Stimulated activated CD8-positive, alpha-beta memory T cell treated with anti-CD3 and anti-CD28 coated beads, Interleukin-15, amount 100 ng/mL, for 1 hour (primary cell): ENCODE results near the gene KRT33B.
"Not testable (repeated sequence)": the region's sequence is repeated elsewhere in the genome, so short reads cannot be mapped to it uniquely, and the experiment has no call there.

Experiments
- DNase-seq: peaks from one replicate; pipeline ENCODE4 v3.0.0-alpha.2; 2020; ENCODE audit warnings: low read depth

KRT33B gene

DNA sequence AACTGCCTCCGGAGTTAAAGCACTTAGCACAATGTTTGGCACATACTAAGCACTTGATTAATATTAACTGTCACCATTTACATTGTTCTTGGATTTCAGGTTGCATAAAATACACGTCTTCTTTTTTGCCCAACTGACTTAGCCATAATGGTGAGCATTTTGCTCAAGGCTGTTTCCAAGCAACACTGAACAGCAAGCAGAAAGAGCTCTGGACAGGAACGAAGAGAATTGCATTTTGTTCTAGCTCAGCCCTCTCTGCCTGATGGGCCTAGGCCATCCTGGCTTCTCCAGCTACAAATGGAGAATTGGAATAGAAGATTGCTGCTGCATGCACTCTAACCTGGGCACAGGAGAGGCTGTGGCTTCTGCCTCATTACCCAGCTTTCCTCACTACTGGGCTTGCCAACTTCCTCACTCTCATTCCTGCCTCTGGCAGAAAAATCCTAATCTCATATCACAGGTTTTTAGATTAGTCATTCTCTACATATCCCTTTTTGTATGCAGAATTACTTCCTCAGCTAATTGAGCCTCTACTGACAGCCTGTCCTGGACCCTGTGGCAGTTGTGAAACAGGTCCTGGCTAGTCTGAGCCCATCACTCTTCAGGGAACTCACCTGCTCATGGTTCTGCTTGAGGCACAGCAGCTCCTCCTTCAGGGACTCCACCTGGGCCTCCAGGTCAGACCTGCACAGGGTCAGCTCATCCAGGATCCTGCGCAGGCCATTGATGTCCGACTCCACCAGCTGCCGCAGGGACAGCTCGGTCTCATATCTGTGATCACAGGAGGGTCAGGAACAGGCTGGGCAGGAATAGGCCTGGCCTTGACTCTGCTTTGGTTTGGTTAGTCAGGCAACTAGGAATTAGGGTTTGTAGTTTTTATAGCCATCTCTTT is 21.5 kb downstream of the KRT33B start:
- DNase-seq = no peak

DNA sequence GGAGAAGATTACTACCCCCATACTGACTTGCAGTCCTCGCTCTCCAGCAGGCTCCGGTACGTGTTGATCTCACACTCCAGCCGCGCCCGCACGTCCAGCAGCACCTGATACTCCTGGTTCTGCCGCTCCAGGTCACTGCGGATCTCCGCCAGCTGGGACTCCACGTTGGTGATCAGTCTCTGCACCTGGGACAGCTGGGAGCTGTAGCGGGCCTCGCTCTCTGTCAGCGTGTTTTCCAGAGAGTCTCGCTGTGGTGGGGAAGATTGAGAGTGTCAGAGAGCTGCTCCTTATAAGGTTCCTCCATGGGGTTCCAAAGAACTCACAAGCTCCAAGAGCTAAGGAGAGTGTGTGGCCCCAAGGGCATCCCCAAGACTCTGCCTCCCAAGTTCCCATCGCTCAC is 23.2 kb downstream of the KRT33B start:
- not testable (repeated sequence) for DNase-seq

DNA sequence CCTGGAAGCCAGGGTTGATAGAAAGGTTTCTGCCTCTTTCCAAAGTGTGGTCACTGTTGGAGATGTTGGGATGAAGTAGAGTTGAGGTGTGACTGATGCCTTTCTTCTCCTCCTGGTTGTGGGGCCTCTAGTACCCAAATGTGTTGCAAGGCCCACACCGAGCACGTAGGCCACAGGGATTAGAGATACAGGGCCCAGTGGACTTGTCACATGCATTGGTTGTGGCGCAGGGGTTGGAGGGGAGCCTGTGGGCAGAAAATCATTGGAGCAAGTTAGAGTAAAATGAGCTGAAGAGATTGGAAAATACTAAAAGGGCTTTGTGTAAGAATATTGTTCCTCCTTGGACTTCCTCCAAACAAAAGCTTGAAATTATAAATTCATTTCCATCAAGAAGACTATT is 23.6 kb downstream of the KRT33B start:
- DNase-seq = no peak

DNA sequence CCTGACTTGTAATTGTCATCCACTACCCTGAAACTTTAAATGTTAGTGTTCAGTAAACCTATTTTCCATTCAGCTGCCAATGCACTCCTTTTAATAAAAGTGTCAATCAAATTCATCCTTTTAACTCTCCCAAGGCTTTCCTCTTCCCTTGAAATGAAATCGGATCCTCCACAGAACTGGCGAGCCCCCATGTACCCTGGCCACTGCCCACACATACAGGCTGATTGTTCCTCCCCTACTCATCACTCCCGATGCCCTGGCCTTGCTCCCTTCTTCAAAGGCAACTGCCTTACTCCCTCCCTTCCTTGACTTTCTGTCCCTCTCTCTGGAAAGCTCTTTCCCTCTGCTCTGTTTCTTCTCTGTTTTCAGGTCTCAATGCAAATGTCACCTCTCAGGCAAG is 26.6 kb downstream of the KRT33B start:
- no peak for DNase-seq

DNA sequence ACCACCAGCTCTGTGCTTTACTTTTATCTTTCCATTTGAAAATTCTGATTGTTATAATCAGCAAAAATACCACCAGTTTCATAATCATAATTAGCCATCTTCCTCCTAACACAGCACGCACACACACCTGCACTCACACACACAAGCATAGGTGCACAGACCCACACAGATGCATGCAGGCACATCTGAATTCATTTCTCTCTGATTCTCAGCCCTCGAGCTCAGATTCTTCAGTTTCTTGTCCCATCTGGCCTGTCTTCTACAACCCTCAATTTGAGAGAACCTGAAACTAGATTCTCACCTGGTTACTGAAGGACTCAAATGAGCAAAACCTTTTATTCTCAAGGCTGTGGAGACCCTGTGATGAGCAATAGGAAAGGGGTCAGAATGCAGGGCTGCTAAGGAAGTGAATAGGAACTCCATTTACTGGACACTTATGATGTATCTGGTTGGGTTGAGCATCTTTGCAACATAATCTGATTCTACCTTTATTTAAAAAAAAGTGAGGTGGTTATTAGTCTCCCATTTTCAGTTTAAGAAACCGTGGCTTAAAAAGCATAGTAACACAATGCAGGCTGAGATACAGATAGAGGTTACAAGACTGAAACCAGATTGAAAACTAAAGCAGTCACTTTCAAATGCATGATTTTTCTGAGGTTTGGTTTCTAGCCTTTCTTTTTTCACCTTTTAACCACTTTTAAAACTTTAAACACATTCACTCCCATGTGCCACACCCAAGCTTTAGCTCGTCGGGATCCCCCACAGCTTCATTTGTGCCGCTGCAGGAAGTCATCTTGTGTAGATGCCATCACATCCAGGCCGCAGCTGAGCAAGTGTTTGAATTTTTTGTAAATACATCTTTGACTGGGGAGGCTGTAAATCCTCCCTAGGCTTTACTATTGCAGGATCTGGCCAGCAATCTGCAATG is 28.4 kb downstream of the KRT33B start:
- DNase-seq = no peak

DNA sequence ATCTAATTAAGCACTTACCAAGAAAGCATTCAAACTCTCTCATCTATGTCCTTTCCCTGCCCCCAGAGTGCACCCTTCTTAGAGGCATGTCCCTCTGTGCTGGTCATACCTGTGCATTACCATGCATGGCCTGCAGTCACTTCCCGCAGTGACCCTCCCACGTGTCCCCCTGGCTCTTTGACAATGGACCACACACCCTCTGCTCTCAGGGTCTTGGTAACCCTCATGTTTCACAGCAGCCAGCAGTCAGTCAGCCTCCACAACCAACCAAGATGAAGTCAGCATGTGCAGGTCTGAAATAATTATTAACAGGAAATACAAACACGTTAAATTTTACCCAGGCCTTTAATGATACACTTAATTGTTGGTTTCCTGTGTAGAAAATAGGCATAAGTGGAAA is 29.1 kb downstream of the KRT33B start:
- DNase-seq = no peak

DNA sequence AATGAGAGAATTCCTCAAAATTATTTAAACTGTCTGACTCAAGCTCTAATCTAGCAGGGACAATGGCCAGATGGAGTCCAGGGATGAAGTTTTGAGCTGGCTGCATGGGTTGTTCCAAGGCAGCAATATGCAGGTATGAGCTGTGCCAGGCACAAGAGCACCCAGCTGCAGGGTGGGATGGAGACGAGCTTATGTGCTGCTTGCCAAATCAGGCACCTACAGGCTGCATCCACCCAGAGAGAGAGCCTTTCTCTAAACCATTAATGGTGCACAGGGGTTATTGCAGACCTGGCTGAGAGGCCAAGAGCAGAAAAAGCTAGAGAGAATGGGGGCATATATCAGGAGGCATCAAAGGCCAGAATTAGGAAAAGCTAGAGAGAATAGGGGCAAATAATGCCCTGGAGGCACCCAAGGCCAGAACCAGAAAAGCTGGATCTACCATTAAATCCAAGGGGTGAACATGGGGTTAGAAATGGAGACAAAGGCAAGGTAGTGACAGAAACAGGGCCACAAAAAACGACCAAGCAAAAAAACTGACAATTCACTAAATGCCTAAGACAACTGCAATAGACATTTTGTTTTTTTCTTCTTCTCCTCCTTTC is 29.9 kb downstream of the KRT33B start:
- no peak for DNase-seq

DNA sequence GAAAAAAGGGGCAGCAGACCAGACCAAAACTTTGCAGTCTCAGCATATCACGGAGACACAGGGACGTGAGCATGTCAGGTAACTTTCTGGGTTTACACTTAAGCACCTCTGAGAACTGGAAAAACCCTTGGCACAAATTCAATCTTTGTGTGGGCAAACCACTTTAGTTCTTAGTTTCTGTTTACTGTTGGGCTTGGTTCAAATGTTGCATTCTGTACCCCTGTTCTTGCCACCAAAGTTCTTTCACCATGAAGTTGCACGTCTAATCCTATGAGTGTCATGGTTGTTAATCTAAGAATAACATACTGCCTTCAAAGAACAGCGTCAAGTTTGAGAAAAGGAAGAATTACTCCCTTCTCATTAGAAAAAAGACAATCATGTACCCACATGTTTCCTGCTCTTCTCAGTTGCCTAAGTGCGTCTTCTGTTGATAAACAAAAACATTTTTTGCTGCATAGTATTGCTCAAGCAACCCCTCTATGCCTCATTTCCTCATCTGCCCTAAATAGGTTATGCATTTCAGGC is 30.6 kb downstream of the KRT33B start:
- no peak for DNase-seq

DNA sequence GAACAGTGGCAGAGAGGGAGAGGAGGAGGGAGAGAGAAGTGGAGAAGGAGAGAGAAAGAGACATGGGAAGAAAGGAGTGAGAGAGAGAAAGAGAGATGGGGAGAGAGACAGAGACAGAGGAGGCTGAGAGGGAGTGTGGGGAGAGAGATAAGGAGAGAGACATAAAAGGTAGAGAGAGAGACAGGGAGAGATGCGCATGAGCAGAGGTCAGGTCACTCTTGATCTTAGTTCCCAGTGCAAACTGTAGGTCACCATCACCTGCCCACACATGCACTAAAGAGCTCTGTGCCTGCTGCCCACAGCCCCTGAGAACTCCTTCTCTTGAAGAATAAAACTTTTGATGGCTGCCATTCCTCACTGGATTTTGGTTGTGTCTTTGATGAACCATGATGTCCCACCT is 33.9 kb downstream of the KRT33B start:
- no peak for DNase-seq

DNA sequence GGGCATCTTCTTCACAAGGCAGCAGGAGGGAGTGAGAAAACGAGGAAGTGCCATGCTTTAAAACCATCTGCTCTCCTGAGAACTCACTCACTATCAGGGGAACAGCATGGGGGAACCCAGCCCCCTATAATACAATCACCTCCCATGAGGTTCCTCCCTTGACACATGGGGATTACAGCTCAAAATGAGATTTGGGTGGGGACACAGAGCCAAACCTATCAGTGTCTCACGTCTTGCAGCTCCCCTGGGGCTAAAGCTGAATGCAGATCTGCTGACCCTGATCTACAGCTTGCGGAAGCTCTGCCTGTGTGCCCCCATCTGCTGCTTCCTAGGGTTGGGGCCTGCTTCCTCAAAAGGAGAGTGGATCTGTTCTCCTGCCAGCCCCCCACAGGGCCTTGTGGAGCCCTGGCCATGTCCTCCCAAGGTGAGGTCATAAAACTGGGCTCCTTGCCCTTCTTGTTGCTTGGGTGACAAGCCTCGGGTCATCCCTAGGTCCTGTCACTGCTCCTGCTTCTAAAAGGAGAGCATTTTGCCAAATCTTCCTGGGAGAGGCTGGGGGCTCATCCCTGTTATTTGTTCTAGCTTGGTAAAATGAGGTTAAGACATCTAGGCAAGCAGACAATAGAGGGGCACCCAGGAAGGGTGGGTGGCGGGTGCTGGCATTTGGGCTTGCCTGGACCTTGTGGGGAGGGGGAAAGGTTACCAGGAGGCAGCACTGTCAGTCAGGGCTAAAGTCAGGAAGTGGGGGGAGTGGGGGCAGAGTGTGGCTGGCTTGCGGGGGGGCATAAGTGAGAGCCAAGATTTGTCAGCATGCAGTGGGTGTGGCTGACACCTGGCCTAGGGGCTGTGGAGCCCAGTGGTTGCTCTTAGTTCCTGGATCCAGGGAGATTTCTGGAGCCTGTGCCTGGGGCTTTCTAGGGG is 35.0 kb downstream of the KRT33B start:
- no peak for DNase-seq

DNA sequence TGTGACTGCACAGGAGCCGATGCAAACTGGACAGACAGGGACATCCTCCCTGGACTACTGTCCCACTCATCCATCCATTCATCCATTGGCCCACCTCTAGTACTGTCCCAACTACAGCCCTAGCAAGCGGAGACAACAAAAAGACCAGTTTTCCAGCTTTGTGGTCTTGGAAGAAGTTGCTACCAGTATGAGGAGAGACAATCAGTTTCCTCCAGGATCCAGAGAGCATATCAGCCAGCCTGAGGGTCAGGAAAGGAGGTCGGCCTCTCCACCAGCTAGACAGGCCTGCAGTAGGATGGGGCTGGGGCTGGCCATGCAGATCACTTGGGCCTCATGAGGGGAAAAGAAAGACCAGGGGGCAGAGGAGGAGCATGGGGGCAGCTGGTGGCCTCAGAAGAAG is 35.8 kb downstream of the KRT33B start:
- no peak for DNase-seq

DNA sequence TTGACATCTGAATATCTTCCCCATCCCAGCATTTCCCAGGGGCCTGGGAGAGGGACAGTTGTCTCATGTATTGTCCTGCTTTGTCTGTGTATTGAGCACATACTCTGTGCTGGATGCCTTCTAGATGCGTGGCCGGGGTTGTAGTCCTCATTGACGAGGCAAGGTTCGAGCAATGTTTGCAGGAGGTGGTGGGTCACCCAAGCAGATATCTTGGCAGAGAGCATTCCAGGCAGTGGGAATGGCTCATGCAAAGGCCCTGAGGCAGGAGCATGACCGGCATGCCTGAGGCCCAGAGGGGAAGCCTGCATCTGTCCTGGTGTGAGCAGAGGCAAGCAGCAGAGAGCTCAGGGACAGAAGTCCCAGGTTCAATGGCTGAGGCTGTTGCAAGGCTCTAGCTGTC is 36.5 kb downstream of the KRT33B start:
- DNase-seq = no peak

DNA sequence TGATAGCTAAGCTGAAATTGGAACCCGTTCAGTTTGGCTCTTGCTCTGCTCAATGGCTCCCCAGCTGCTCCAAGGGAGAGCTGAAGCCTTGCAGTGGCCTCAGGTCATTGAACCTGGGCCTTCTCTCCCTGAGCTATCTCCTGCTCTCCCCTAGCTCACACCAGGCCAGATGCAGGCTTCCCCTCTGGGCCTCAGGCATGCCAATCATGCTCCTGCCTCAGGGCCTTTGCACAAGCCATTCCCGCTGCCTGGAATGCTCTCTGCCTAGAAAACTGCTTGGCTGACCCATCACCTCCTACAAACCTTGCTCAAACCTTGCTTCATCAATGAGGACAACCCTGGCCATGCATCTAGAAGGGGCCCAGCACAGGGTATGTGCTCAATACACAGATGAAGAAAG is 37.4 kb downstream of the KRT33B start:
- no peak for DNase-seq

DNA sequence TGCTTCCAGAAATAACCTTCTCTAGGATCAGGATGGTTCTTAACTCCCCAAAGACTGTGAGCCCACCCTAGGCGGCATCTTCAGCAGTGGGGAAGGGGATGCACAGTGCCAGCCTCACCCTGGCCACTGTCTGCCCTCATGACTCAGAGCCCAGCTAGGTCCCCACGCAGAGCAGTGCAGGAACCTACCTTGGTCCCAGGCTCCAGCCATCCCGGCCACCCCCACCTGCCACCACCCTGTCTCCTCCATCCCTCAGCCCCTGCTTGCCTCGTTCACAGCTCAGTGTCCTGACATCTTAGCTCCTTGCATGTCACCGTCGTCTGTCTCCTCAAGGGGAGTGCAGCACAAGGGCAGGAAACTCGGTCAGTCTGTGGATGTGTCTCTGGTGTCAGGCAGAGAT is 38.0 kb downstream of the KRT33B start:
- no peak for DNase-seq

DNA sequence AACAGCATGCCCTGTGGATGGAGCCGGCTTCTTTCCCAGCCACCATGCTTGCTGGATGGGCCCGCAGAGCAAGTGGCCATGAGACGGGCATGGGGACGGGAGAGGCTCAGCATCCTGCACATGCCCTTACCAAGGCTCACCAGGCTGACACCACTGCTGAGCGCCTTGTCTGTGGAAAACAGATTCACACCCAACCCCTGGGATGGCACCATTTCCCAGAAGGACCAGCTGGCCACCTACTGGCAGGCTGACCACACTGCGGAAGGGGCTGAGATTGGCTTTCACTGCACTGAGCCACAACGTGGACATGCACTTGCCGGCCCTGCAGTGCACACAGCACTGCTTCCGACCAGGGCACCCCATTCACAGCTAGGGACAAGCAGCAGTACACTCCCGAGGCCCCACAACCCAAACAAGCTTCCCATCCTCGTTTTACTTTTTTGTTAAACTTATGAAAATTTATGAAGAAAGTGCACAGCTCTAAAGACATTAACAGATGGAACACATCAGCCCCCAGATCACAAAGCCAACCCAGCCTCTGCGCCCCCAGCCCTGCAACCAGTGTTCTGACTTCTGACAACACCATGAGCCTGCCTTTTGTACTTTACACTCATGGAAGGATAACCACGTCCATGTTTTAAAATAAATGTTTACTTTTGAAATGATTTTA is 40.2 kb downstream of the KRT33B start:
- no peak for DNase-seq

DNA sequence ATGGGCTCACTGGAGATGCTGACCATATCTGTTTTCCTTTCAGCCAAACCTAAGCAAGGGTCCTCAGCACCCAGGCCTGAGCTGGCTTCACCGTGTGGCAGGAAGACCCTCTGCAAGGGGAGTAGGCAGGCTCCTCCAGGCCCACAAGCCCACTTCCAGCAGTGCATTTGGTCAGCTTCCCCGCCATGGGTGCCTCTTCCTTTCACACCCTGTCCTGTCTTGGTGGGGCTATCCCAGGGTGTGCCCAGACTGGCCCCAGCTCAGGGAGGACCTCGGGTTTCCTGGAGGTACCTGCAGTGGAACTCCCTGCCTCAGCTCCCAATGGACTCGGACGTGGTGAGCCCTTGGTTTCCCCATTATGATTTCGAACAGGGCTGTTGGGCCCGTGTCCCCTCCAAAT is 41.4 kb downstream of the KRT33B start:
- no peak for DNase-seq

DNA sequence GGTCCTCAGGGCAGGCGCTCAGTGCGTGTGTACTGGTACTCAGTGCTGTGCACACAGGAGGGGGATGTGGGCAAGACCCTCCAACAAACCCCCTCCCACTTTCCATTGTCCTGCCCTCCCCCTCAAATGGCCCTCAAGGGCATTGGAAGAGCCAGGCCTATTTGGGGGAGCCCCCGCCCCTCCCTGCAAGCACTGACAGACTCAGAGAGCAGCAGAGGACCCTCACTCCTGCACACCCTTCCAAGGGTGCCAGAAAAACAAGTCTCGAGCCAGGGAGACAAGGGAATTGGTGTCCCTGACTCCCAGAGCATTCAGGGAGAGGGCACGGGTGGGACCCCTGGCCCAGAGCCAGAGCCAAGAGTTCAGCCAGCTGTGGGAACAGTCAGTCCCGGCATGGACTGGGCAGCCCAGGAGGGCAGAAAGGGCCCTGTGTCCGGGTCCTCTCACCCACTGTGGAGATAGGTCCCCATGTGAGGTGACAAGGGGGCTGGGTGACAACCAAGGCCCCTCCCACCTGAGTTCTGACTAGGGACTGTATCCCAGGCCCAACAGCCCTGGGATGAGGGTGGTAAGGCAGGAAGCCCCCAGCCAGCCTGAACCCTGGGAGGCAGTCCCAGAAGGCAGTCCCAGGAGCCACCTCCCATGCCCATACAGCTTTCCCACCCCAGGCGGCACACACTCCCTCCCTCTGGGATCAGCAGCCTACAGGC is 42.0 kb downstream of the KRT33B start:
- no peak for DNase-seq

DNA sequence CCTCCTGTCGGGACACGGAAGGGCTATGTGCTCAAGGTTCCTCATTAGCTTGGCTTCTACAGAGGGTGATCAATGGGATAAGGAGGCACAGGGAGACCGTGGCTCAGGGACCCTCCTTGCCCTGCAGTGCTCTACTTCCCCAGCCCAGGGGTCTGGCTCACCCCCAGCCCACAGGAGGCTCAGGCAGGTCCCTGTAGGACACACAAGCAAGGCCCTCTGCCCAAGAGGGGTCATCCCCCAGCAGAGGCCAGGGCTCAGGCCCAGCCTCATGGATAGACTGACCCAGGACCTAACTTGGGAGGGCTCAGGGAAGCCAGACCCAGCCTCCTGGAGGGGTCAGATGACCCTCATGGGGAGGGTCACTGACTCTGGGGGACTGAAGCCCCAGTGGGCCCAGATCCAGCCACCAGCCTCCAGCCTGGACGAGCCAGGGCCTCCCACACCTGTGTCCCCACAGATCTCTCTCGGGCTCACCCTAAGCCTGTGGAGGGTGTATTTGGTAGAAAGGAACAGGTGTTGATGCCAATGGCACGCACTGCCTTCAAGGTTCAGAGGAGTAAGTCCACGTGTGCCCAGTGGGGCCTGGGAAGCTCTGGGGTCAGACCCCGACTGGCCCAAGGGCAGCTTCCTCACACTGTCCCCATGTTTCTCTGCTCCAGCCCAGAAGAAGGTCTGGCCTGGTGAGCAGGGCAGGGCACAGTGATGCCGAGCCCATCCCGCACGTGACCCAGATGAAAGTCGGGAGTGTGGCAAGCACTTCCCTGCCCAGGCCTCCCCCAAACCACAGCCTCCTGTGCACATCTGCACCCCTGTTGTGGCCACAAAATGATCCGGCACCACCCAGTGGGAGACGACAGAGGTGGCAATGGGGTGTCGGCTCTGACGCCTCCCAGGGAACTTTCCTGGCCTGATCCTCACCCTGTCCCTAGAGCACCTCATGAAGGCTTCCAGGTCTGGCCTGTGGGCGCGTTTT is 43.2 kb downstream of the KRT33B start:
- no peak for DNase-seq

DNA sequence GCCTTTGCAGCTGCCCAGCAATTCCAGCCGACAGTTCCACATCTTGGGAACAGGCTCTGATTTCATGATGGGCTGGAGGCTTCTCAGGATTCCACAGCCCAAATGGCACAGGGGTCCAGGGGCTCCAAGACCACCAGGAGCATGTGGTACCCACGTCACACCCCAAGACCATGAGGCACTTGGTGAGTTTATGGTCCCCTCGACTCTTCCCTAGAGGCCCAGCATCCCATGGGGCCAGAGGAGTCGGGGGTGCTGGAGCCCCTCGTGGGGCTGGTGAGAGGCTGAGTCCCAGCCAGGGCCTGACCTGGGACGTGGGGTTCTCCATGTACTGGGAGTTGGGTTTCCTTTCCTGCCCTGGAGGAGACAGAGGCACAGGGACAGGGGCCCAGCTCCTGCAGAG is 44.0 kb downstream of the KRT33B start:
- DNase-seq = no peak
